T-helper 2 cell treated with Interferon-gamma antibody and Interleukin-4, amounts not matched to agents 5 μg/mL and 100 μg/mL, for 36 hours (primary cell): Measurements from ENCODE around the gene INPP4B.
A peak's percentile ranks its signal among the peaks of the same experiment; 100 is the strongest.

ENCODE experiments used
- DNase-seq: peaks from one replicate; pipeline ENCODE4 v3.0.0; 2021; ENCODE audit warnings: low spot score
- H3K27ac Mint-ChIP-seq: one replicate; pipeline ENCODE4 v1.8.0; 2021; ENCODE audit warnings: mild to moderate bottlenecking, mixed read lengths
- H3K27me3 Mint-ChIP-seq: one replicate; pipeline ENCODE4 v1.8.0; 2021; ENCODE audit warnings: low read depth, mixed read lengths
- H3K36me3 Mint-ChIP-seq: one replicate; pipeline ENCODE4 v1.8.0; 2021; ENCODE audit warnings: low read depth, mixed read lengths
- H3K4me1 Mint-ChIP-seq: one replicate; pipeline ENCODE4 v1.8.0; 2021; ENCODE audit warnings: low read depth, mixed read lengths
- H3K4me3 Mint-ChIP-seq: one replicate; pipeline ENCODE4 v1.8.0; 2022; ENCODE audit warnings: mild to moderate bottlenecking, moderate library complexity, mixed read lengths
- H3K9me3 Mint-ChIP-seq: one replicate; pipeline ENCODE4 v1.8.0; 2021; ENCODE audit warnings: mixed read lengths

INPP4B gene

GRCh38 chr4:142367418-142368180 is 478.5 kb downstream of the INPP4B start:
- no peaks in the 10 kb centered on the region for H3K27me3 Mint-ChIP-seq
- peak overlapping the region; percentile 37 for H3K4me3 Mint-ChIP-seq
- H3K9me3 Mint-ChIP-seq: peaks cover 15% of the 10 kb centered on the region
- DNase-seq: no peak
- H3K4me1 Mint-ChIP-seq: peaks cover 66% of the 10 kb centered on the region
- no peak overlapping the region for H3K27ac Mint-ChIP-seq
- H3K36me3 Mint-ChIP-seq: peaks cover 60% of the 10 kb centered on the region

- Mint-ChIP-seq H3K9me3 (peaks cover 23% of the 10 kb centered on the region), H3K36me3 (peaks cover 61% of the 10 kb centered on the region), H3K4me1 (peaks cover 66% of the 10 kb centered on the region), H3K27ac (peak overlapping the region; percentile 46), H3K4me3 (peak overlapping the region; percentile 14), H3K27me3 (no peaks in the 10 kb centered on the region)
- no peak for DNase-seq
Measured at GRCh38 chr4:142366769-142367181, 479.3 kb downstream of the INPP4B start.

GRCh38 chr4:142365391-142365790 is 480.7 kb downstream of the INPP4B start:
- Mint-ChIP-seq H3K4me3 (no peak overlapping the region), H3K36me3 (peaks cover 53% of the 10 kb centered on the region), H3K27ac (no peak overlapping the region), H3K27me3 (no peaks in the 10 kb centered on the region), H3K9me3 (peaks cover 11% of the 10 kb centered on the region), H3K4me1 (peaks cover 59% of the 10 kb centered on the region)
- no peak for DNase-seq

- Mint-ChIP-seq H3K27me3 (no peaks in the 10 kb centered on the region), H3K27ac (no peak overlapping the region), H3K4me3 (no peak overlapping the region), H3K36me3 (peaks cover 49% of the 10 kb centered on the region), H3K9me3 (peaks cover 11% of the 10 kb centered on the region), H3K4me1 (peaks cover 64% of the 10 kb centered on the region)
- no peak for DNase-seq
Measured at GRCh38 chr4:142363686-142364085, 482.4 kb downstream of the INPP4B start.

- Mint-ChIP-seq H3K4me3 (no peak overlapping the region), H3K9me3 (peaks cover 11% of the 10 kb centered on the region), H3K4me1 (peaks cover 62% of the 10 kb centered on the region), H3K36me3 (peaks cover 44% of the 10 kb centered on the region), H3K27me3 (no peaks in the 10 kb centered on the region), H3K27ac (no peak overlapping the region)
- DNase-seq: no peak
Measured at GRCh38 chr4:142361981-142362380, 484.1 kb downstream of the INPP4B start.

GRCh38 chr4:142360657-142361056 is 485.4 kb downstream of the INPP4B start:
- Mint-ChIP-seq H3K27ac (peak overlapping the region; percentile 6), H3K27me3 (no peaks in the 10 kb centered on the region), H3K4me1 (peaks cover 67% of the 10 kb centered on the region), H3K9me3 (peaks cover 11% of the 10 kb centered on the region), H3K36me3 (peaks cover 45% of the 10 kb centered on the region), H3K4me3 (no peak overlapping the region)
- no peak for DNase-seq

GRCh38 chr4:142358656-142359055 is 487.4 kb downstream of the INPP4B start:
- peak overlapping the region; percentile 46 for H3K27ac Mint-ChIP-seq
- DNase-seq: no peak
- peaks cover 11% of the 10 kb centered on the region for H3K9me3 Mint-ChIP-seq
- H3K4me1 Mint-ChIP-seq: peaks cover 70% of the 10 kb centered on the region
- H3K27me3 Mint-ChIP-seq: no peaks in the 10 kb centered on the region
- peak overlapping the region; percentile 48 for H3K4me3 Mint-ChIP-seq
- H3K36me3 Mint-ChIP-seq: peaks cover 43% of the 10 kb centered on the region

GRCh38 chr4:142356801-142357200 is 489.3 kb downstream of the INPP4B start:
- Mint-ChIP-seq H3K4me3 (peak overlapping the region; percentile 71), H3K27ac (peak overlapping the region; percentile 78), H3K4me1 (peaks cover 80% of the 10 kb centered on the region)

GRCh38 chr4:142356118-142356759 is 489.9 kb downstream of the INPP4B start:
- Mint-ChIP-seq H3K36me3 (peaks cover 27% of the 10 kb centered on the region), H3K4me1 (peaks cover 85% of the 10 kb centered on the region), H3K4me3 (peak overlapping the region; percentile 71), H3K27me3 (no peaks in the 10 kb centered on the region), H3K9me3 (no peaks in the 10 kb centered on the region), H3K27ac (peak overlapping the region; percentile 78)
- no peak for DNase-seq

More at GRCh38 chr4:142356801-142357200, 489.3 kb downstream of the INPP4B start:
- H3K9me3 Mint-ChIP-seq: peaks cover 2% of the 10 kb centered on the region
- peaks cover 29% of the 10 kb centered on the region for H3K36me3 Mint-ChIP-seq
- H3K27me3 Mint-ChIP-seq: no peaks in the 10 kb centered on the region
- DNase-seq: no peak

GRCh38 chr4:142355421-142355930 is 490.6 kb downstream of the INPP4B start:
- DNase-seq: no peak
- H3K27me3 Mint-ChIP-seq: no peaks in the 10 kb centered on the region
- peaks cover 88% of the 10 kb centered on the region for H3K4me1 Mint-ChIP-seq
- H3K36me3 Mint-ChIP-seq: peaks cover 24% of the 10 kb centered on the region
- H3K27ac Mint-ChIP-seq: peak overlapping the region; percentile 78
- H3K4me3 Mint-ChIP-seq: peak overlapping the region; percentile 71
- H3K9me3 Mint-ChIP-seq: no peaks in the 10 kb centered on the region

GRCh38 chr4:142354794-142355420 is 491.2 kb downstream of the INPP4B start:
- Mint-ChIP-seq H3K9me3 (no peaks in the 10 kb centered on the region), H3K4me3 (peak overlapping the region; percentile 71), H3K36me3 (peaks cover 22% of the 10 kb centered on the region), H3K27me3 (no peaks in the 10 kb centered on the region), H3K27ac (peak overlapping the region; percentile 78), H3K4me1 (peaks cover 89% of the 10 kb centered on the region)
- DNase-seq: no peak

GRCh38 chr4:142354041-142354440 is 492.1 kb downstream of the INPP4B start:
- H3K36me3 Mint-ChIP-seq: peaks cover 22% of the 10 kb centered on the region
- peak overlapping the region; percentile 71 for H3K4me3 Mint-ChIP-seq
- H3K9me3 Mint-ChIP-seq: no peaks in the 10 kb centered on the region
- no peaks in the 10 kb centered on the region for H3K27me3 Mint-ChIP-seq
- peaks cover 89% of the 10 kb centered on the region for H3K4me1 Mint-ChIP-seq
- peak overlapping the region; percentile 78 for H3K27ac Mint-ChIP-seq
- no peak for DNase-seq

GRCh38 chr4:142353149-142353738 is 492.9 kb downstream of the INPP4B start:
- Mint-ChIP-seq H3K9me3 (no peaks in the 10 kb centered on the region), H3K27ac (peak overlapping the region; percentile 78), H3K4me3 (peak overlapping the region; percentile 71), H3K27me3 (no peaks in the 10 kb centered on the region), H3K36me3 (peaks cover 23% of the 10 kb centered on the region), H3K4me1 (peaks cover 89% of the 10 kb centered on the region)
- no peak for DNase-seq
